Iris pigment epithelial cell (primary cell): ENCODE data around the gene KDELR1.
A peak's percentile ranks its signal among the peaks of the same experiment; 100 is the strongest.

Experiments
- DNase-seq: peaks from one replicate; pipeline ENCODE4 v3.0.0-alpha.2; 2011; ENCODE audit warnings: low read depth

The KDELR1 gene

GRCh38 chr19:48371367-48371766 is 20.0 kb downstream of the KDELR1 start:
- DNase-seq = no peak

DNA sequence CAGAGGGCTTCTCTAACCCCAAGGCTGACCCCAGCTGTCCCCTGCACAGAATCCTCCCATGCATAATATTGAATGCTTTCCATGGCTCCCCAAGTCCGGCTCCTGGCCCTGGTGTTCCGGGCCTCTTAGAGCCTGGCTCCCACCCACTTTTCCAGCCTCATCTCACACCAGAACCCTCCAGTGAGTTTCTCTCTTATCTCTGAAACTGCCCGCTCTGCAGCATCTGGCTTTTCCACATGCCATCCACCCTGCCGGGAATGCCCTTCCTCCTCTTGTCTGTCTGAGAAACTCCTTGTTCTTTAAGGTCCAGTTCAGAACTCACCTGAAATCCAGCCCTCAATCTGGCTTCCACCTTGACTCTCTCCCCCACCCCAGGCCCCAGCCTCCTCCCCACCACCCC is 20.4 kb downstream of the KDELR1 start:
- no peak for DNase-seq

- no peak for DNase-seq
Observed at GRCh38 chr19:48368936-48369335, 22.4 kb downstream of the KDELR1 start.

GRCh38 chr19:48367855-48368254 is 23.5 kb downstream of the KDELR1 start:
- DNase-seq = no peak

DNA sequence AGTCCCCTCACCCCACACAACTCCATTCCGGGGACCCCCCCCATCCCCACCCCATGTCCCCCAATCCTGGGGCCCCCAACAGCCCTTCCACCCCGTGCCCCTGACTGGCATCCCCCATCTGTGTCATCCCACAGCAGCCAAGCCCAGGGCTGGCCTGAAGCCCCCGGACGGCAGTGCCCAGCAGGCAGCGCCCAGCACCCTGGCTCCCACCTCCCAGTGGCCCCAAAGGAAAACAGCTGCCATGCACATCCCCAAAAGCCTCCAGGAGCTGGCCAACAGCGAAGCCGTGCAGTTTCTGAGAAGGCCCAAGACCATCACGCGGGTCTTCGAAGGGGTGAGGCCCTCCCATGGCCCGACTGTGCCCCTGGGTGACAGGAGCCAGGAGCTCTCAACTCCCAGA is 25.7 kb downstream of the KDELR1 start:
- DNase-seq = no peak

GRCh38 chr19:48364598-48365348 is 26.6 kb downstream of the KDELR1 start:
- no peak for DNase-seq

DNA sequence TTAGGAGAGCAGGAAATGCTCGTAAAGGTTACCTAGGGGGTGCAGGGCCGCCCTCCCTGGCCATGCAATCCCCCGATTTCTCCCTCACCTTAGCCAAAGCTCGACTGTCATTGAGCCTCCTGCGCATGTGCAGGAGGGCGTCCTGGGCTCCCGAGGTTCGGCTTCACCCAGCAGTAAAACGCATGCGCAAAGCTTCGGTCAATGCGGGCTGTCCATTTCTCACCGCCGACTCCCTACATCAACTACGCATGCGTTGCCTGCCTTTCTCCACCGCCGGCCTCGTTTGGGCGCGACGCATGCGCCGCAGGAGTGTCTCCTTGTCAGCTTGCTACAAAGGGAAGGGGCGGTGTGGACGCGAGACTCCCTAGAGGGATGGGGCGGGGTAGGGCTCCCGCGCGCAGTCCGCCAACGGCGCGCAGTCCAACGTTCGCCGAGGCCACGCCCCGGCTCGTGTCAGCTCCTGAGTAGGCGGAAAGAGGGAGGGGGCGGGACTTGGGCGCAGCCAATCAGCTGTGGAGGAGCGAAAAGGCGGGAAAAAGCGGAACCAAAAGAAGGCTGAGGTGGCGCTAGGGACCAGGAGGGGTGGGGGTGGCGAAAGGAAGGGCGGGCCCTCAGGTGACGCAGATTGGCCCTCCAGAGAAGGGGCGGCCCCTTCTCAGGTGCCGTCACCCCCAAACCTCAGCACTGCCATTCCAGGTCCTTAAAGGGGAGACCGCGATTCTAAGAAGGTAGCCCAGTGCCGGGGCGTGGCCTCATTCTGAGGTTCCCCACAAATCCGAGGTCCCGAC is 27.3 kb downstream of the KDELR1 start, which contains the start of the genes SYNGR4 and TMEM143:
SYNGR4 (plus strand) TSS at position 558 of the 788 bp plus-strand sequence. CDS start 1,476 bp downstream, outside the sequence.
TMEM143 (minus strand) TSS at position 131 of the 788 bp plus-strand sequence; CDS start at position 111, 20 bp downstream.
- peak; percentile 99 for DNase-seq

GRCh38 chr19:48363500-48363809 is 27.9 kb downstream of the KDELR1 start:
- no peak for DNase-seq

DNA sequence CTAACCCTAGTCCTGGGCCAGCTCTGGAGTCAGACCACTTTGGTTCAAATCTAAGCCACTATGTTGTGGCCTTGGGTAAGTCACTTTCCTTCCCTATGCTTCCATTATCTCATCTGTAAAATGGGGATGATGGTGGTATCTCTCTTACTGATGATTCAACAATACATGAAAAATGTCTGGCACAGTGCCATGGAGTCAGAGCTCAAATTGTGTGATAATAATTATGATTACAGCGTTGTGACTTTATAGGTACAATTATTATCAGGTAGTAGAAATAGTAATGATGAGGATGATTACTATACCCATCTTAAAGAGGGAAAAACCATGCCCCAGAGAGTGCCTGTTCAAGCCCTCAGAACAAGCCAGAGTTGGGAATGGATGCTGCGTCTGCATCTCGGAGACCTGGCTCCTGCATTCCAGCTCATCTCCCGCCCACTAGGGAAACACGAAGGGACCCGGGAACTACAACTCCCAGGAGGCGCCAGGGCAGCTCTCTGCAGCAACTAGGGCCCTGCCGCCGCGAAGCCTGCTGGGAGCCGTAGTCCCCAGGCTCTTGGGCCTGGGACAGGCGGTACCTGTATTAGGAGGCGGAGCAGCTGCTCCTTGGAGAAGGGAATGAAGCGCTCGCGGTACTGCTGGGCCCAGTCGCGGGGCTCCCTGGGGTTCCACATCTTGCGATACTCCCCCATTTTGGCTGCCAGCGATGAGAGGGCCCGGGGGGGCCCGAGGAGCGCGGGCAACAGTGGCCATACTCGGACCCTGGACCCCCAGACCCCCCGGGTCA is 28.4 kb downstream of the KDELR1 start:
- peak; percentile 97 for DNase-seq

- no peak for DNase-seq
Observed at GRCh38 chr19:48361912-48362311, 29.4 kb downstream of the KDELR1 start.

- no peak for DNase-seq
Observed at GRCh38 chr19:48359123-48359522, 32.2 kb downstream of the KDELR1 start.

GRCh38 chr19:48355365-48355954 is 35.9 kb downstream of the KDELR1 start:
- DNase-seq = no peak

DNA sequence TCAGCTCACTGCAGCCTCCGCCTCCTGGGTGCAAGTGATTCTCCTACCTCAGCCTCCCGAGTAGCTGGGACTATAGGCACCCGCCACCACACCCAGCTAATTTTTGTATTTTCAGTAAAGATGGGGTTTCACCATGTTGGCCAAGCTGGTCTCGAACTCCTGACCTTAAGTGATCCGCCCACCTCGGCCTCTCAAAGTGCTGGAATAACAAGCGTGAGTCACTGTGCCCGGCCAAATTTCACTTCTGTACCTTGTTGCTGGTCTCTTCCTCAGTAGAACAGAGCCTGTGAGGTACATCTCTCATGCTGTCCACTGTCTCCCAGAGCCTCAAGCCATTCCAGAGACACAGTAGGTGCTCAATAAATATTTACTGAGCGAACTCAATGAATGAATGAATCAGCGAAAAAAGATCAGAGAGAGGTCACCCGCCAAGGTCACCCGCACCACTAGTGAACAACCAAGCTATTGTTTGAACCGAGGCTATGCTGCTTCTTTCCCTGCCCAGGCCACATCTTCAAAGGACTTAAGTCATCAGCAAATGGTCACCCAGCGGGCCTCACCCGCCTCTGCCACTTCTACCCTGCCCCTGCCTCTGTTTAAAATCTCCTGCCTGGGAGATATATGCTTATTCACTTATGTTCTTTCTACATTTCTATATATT is 36.9 kb downstream of the KDELR1 start:
- DNase-seq = peak; percentile 23

DNA sequence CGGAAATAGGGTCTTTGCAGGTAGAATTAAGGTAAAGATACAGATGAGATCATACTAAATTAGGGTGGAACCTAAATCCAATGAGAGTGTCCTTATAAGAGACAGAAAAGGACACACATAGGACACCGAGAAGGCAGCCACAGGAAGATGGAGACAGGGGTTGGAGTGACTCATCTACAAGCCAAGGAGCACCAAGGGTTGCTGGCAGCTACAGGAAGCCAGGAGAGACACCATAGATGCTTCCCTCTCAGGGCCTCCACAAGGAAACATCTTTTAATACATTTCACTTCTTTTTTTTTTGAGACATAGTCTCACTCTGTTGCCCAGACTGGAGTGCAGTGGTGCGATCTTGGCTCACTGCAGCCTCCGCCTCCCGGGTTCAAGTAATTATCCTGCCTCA is 37.7 kb downstream of the KDELR1 start:
- no peak for DNase-seq

DNA sequence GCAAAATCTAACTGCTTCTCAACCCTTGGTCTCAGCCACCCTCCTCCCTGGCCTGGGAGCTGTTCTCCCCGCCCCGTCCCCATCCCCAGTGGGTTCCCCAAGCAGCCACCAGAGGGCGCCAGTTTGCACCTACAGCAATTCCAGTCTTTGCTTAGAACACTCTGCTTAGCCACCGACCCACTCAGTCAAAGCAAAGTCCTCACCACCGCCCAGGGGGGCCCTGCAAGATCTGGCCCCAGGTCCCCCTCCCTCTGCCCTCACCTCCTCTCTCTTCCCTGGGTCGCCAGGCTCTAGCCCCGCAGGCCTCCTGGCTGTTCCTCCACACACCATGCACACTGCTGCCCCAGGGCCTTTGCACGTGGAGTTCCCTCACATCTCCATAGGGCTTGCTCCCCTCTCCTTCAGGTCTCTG is 40.0 kb downstream of the KDELR1 start:
- DNase-seq = peak; percentile 56

GRCh38 chr19:48350856-48351255 is 40.5 kb downstream of the KDELR1 start:
- no peak for DNase-seq

DNA sequence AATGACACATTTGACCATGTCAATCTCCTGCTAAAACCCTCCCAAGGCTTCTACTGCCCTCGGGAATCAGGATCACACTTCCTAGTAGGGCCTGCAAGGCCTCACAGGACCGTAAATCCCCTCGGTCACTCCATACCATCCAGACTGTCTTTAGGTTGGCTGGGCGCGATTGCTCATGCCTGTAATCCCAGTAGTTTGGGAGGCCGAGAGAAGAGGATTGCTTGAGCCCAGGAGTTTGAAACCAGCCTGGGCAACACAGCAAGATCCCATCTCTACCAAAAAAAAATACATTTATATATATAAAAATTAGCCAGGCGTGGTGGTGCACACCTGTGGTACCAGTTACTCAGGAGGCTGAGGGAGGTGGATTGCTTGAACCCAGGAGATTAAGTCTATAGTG is 42.6 kb downstream of the KDELR1 start:
- no peak for DNase-seq

DNA sequence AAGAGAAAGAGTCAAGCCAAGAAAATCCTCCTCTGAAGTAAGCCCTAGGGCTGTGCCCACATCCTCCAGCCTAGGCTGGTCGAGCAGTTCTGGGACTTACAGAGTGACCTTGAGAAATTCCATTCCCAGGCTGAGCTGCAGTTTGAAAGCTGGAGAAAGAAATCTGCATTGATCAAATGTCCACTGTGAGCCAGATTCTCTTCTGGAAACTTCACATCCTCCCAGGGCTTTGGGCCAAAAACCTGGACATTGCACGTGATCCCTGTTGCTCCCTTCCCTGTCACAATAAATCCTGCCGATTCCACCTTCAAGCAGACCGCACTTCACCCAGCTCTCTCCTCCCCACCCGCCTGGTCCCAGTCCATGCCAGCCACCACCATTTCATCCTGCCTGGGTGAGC is 43.3 kb downstream of the KDELR1 start:
- no peak for DNase-seq

GRCh38 chr19:48346191-48346590 is 45.2 kb downstream of the KDELR1 start:
- DNase-seq = peak; percentile 47

DNA sequence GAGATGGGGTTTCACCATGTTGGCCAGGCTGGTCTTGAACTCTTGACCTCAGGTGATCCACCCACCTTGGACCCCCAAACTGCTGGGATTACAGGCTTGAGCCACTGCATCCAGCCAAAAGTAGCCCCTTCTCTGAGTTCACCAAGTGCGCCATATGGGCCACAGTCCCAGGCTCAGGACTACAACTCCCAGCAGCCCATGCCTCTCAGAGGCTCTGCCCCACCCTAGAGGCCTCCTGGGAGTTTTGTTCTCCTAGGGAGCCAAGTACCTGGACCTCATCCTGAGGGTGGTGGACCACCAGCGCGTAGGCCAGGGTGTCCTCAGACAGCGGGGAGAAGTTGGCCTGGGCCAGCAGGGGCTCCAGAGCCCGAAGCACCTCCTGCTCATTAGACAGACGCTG is 46.5 kb downstream of the KDELR1 start:
- no peak for DNase-seq

GRCh38 chr19:48342841-48343540 is 48.4 kb downstream of the KDELR1 start:
- peak; percentile 85 for DNase-seq
